ENCODE data around the gene SETD1A. TPM values are rescaled to one million over a fixed set of nuclear protein-coding genes. Genes with fewer than 3 reads are reported as not detected.

Gene SETD1A
- total and polyA plus RNA-seq, 9 of the 15 experiments (the other 6 are each of a cell fraction or from before 2014, with no cell fraction given) = 0.08 to 36.0 (median 4.2) TPM

- TF ChIP-seq CTBP1 (IDR thresholded peaks at IDR 0.05; ENCODE audit: borderline replicate concordance) = peak; percentile 99
- peak; percentile 69; the same call in 1 of the 2 replicates for TF ChIP-seq GABPB1 (CRISPR knock-in tag; IDR thresholded peaks at IDR 0.05)
- 0 out of 2 replicates have a peak, but pooled peaks have one; percentile 28 for TF ChIP-seq ZNF175 (CRISPR knock-in tag; IDR thresholded peaks at IDR 0.05; ENCODE audit: low read depth)
- TF ChIP-seq TAF1 (IDR thresholded peaks at IDR 0.05; ENCODE audit: control insufficient read depth, extremely low read depth, insufficient read depth, low read length, severe bottlenecking) = peak; percentile 72
- 0 out of 2 replicates have a peak, but pooled peaks have one; percentile 23 for TF ChIP-seq ZBED1 (IDR thresholded peaks at IDR 0.05)
- TF ChIP-seq ILK (tag; IDR thresholded peaks at IDR 0.05; ENCODE audit: borderline replicate concordance, low read depth) = no peak
- TF ChIP-seq GATAD2A (IDR thresholded peaks at IDR 0.05) = peak; percentile 95
- peak; percentile 55 for TF ChIP-seq VEZF1 (CRISPR knock-in tag; IDR thresholded peaks at IDR 0.05)
- TF ChIP-seq SMARCC2 (IDR thresholded peaks at IDR 0.05; ENCODE audit: low read depth) = peak; percentile 49; the same call in 1 of the 2 replicates
- TF ChIP-seq HDAC6 (IDR thresholded peaks at IDR 0.05; ENCODE audit: low read depth, low read length) = no peak
- peak; percentile 72; the same call in 1 of the 2 replicates for TF ChIP-seq TOE1 (IDR thresholded peaks at IDR 0.05; ENCODE audit: borderline replicate concordance)
- TF ChIP-seq TOE1 (CRISPR knock-in tag; IDR thresholded peaks at IDR 0.05; ENCODE audit: borderline replicate concordance, low read depth) = no peak
- 0 out of 2 replicates have a peak, but pooled peaks have one; percentile 26 for TF ChIP-seq GATAD2B (IDR thresholded peaks at IDR 0.05; ENCODE audit: borderline replicate concordance)
- TF ChIP-seq ELF4 (CRISPR knock-in tag; IDR thresholded peaks at IDR 0.05) = peak; percentile 30; the same call in 1 of the 2 replicates
- TF ChIP-seq HMBOX1 (IDR thresholded peaks at IDR 0.05) = 0 out of 2 replicates have a peak, but pooled peaks have one; percentile 31
- TF ChIP-seq TCF7 (IDR thresholded peaks at IDR 0.05; ENCODE audit: borderline replicate concordance) = no peak
- no peak for TF ChIP-seq ZBTB33 (CRISPR knock-in tag; IDR thresholded peaks at IDR 0.05)
- peak; percentile 91 for TF ChIP-seq DACH1 (IDR thresholded peaks at IDR 0.05; ENCODE audit: partially characterized antibody)
- no peak for TF ChIP-seq ZNF780A (CRISPR knock-in tag; IDR thresholded peaks at IDR 0.05)
- TF ChIP-seq RCOR1 (IDR thresholded peaks at IDR 0.05; ENCODE audit: borderline replicate concordance in 1 of 2, low read depth in 2 of 2, low read length in 2 of 2) = peak in 1 of 2 experiments; percentile 94; a peak in 3 of 4 replicates
- TF ChIP-seq JUN (IDR thresholded peaks at IDR 0.05; ENCODE audit: borderline replicate concordance, low read depth, low read length) = no peak; the same call in 1 of the 2 replicates
- no peak; the same call in 1 of the 2 replicates for TF ChIP-seq JUN (CRISPR knock-in tag; IDR thresholded peaks at IDR 0.05; ENCODE audit: borderline replicate concordance)
- no peak for TF ChIP-seq MYBL2 (IDR thresholded peaks at IDR 0.05; ENCODE audit: low read depth)
- no peak for TF ChIP-seq MYBL2 (CRISPR knock-in tag; IDR thresholded peaks at IDR 0.05; ENCODE audit: borderline replicate concordance)
These were observed 7.7 kb upstream of the SETD1A start (continued) for GRCh38 chr16:30949650-30950515.
